ENCODE results near the gene RAD9A.
A peak's percentile ranks its signal among the peaks of the same experiment; 100 is the strongest.

The RAD9A gene

DNA sequence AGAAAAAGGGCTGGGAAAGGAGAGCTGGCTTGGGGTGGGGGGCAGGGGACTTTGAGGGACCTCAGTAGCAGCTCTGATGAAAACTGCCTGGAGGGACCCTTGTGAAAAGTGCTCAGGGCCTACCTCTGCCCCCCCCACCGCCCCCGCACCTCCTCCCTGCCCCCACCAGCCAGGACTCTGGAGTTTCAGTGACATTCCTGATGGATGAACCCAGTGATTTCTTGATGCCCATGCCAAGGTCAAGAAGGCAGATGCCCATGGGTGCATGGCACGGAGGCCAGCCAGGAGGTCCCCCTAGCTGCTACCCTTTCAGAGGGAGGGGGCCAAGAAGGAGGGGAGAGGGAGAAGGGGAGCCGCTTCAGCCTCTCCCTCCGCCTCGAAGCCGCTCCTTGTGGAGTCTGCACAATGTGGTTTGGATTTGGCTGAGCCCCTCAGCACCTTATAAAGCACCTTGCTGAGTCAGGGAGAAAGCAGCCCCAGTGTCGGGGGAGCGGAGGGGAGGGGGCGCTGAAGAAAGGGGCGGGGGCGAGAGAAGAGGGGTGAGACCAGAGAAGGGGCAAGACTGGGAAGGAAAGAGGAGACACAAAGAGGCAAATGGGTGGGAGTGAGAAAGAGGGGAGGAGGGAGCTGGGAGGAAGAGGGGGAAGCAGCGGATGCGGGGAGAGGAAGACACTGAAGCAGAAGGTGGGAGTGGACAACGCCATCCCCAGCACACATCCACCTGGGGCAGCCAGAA is 16.3 kb upstream of the RAD9A start:
- no peak for DNase-seq

DNA sequence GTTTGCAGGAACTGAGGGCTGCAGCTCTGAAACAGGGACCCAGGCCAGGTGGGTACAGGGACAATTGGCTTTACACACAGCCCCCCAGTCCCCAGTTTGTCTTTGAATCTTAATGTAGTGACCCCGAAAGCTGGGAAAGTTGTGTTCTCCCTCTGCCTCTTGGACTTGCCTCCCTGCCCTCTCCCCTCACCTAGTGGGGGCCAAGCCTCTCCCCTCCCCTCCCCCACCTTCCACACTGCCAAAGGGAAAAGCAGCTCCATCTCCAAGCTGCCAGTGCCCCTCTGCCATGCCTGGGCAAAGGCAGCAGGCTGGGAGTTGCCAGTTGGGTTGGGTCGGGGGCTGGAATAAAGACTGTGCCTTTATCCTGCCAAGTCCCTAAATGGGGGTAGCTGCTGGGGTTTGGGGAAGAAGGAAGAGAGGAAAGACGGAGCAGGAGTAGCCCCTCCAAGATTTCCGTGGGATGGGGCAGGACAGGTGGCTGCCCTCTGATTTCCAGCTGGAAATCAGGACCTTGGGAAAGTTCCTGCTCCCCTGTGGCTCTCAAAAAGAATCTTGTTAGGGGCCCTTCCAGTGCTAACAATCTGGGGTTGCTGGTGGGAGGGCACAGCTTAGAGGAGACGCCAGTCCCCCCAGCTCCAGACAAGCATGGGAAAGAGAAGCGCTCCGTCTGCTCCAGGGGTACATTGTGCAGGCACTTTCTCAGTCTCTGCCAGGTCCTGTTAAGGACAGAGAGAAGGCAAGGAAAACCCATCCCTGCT is 15.5 kb upstream of the RAD9A start:
- DNase-seq: no peak

DNA sequence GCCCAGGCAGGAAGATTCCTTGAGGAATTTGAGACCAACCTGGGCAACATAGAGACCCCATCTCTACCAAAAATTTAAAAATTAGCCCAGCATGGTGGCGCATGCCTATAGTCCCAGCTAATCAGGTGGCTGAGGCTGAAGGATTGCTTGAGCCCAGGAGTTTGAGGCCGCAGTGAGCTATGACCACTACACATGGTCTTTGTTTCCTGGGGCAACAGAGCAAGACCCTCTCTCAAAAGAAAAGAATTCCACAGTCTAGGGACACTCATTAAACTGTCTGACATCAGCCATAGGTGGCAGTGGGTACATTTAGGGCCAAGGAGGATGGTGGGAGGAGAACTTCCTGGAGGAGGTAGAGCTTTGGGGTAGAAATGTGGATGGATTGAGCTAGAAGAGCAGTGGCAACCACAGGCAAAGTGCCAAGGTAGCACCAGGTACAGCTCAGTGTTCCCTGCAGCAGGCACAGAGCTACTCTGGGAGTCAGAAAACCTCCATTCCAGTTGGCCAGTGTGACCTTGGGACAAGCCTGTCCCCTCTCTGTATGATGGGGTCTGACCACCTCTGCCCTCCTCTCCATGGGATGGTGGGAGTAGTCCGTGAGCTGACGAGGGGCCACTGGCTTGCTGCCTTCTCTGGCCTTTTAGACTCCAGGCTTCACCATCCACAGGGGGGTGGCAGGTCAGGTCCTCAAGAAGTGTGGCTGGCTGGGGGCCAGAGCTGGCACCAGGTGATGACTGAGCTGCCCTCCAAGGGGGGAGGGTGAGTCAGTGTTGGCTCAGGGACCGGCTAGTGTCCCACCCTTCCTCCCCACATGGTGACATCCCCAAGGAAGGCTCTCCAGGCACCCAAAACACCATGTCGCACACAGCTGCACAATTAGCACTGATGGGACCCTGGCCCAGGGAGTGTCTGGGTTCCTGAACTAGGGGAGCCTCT is 14.6 kb upstream of the RAD9A start:
- DNase-seq: no peak

DNA sequence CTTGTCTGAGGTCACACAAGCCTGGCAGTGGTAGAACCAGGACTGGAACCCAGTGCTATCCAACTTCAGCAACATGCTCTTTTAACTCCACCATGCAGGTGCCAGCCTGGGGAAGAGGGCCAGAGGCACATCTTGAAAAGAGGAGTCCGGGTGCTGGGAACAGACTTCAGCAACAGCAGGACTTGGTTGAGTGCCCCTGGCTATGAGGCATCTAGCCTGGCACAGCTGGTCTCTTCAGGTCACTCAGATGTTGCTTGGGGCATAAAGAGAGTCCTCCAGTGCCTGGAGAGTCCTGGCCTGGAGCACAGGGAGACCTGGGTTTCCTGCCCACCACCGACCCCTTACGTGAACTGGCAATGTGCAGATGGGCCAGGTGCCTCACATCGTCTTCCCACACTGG is 13.2 kb upstream of the RAD9A start:
- no peak for DNase-seq

DNA sequence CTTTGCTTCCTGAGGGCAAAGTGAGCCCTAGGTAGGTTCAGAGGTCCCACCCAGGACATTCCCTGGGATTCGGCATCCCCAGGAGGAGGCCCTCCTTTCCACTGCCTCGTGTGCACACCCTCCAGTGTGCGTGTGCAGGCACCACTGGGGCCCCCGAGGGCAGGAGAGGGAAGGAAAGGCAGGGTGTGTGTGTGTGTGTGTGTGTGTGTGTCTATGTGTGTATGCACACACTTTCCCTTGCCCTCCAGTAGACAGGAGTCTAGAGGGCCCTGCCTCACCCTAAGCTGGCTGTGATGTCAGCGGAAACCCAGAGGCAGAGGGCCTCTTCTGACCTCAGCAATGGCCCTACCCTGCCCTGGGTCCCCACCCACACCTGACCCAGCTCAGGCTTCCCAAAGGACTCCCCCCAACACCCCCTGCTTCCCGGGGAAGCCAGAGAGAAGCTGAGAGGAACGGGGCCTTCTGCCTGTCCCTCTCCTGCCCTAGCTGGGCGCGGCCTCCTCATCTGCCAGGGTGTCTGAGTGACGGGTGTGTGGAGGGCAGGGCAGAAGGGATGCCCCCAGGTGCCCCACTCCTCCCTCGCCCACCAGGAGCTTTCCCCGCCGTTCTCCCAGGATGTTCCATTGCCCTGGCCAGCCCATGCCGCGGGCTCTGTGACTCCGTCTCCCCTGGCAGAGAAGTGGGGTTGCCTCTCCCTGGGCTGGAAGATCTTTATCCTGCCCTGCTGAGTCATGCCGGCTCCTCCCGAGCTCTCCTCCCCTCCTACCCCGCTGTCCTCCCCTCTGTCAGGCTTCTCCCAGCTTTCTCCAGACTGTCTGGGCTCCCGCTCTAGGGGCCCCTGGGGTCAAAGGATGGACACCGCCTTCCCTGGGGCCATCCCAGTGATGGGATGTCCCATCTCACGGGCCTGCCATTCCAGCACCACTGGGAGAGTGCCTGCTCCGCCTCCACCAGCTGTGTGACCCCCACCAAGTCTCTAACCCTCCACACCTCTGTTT is 12.4 kb upstream of the RAD9A start:
- no peak for DNase-seq

DNA sequence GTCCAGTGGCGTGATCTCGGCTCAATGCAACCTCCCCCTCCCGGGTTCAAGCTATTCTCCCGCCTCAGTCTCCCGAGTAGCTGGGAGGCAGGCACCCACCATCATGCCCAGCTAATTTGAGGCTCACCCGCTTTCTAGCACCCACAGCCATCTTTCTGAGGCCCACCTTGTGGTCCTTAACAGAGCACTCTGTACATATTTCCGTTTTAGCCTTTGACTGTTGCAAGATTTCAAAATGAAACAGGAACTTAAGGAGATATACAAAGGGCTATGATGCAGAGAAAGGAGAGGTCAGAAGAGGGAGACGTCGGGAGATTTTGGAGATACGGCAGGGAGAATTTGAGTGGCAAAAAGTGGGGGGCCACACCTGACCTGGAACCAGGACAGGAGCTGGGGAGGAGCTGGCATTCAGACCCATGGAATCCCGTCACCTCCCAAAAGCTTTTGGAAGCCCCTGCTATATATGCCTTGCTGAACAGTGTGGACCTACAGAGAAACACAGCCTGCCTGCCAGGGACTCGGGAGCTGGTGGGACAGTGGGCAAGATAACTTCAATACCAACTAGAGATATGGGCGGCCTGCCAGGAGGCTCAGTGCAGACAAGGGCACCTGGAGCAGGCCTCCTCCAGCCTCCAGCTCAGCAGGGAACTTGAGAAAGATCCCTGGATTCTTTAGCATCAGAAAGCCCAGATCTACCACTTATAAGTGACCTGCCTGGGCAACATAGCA is 10.4 kb upstream of the RAD9A start:
- DNase-seq: no peak

DNA sequence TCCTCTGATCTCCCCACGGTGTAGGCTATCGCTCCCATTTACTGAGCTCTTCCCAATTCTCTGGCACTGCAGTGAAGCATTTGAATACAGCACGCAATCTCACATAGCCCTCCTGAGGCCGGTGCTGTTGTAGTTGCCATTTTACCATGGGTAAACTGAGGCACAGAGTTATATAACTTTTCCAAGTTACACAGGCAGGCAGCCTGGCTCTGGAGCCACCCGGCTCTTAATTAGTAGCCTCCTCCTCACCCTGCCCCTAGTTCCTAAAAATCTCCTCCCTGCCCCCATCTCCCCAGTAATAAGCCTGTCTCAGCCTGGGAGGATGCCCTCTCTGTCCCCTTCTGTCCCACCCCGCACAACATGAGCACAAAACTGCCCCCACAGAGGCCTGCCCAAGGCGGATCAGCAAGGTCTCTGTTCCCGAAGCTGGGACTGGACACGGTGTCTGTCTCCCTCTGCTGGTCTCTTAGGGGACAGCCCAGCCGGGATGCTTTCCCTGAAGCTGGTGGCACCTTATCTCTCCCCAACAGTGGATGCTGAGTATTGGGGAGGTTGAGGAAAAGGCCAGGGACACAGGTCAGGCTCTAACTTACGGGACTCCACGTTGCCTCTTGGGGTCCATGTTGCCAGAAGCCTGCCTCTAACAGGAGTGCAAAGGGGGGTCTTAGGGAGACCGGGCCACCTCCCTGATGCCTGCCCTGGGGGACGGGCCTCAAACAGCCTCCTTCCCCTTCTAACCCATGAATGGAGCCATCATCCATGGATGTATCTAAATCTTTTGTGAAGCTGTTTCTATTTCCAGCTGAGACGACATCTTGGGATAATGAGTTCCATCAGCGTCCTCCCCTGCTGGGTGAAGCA is 9.3 kb upstream of the RAD9A start:
- DNase-seq: peak; percentile 86 to 88

DNA sequence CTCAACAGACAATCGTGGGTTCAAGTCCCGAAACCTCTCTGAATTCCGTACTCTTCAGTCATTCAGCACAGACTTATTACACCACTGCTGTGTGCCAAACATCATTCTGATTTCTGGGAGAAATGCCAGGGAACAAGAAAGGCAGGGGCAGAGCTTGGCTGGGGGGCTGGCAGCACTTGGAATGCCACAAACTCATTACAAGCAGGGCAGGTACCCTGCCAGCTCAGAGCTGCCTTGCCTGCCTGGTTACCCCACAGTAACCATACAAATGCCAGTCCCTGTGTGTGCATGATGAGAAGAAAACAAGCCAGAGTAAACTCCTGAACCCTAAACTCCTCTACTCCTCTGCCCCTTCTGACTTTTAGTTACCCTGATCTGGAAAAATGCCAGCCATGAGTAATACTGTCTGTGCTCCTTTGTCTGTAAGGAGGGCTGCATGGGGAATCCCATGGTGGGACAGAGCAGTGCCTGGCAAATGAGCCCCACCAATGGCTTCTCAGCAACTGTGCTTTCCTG is 6.9 kb upstream of the RAD9A start:
- DNase-seq: no peak

DNA sequence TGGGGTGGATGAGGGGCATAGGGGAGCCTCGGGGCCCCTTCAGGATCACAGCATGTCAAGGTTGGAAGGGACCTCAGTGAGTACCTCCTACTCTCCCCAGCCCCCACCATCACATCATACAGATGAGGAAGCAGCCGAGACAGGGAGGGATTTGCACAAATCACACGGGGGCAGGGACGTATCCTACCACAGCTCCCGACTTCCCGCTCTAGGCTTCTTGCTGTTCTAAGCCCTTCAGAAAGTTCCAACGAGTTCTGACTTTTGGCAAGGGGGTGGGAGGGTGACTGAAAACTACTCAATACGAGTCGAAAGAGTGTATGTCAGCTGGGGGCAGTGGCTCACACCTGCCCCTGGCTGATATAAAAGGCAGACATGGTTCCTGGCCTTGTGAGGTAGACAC is 4.7 kb upstream of the RAD9A start:
- DNase-seq: no peak

DNA sequence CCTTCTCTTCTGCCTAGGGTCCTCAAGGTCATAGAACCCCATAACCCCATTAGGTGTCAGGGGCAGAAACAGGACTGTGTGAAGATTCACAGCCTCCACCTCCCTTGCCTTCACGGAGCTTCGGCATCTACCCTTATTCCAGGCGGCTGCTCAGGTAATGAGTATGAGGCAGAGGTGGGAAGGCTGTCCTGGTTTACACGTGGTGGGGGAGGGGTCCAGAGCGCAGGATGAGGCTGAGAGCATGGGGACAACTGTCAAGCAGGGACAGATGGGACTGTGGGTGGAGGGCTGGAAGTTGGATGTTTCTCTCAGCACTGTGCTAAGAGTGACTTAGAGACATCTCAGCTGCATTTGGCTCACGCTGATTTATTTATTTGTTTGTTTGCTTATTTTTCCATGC is 4.3 kb upstream of the RAD9A start:
- DNase-seq: no peak

DNA sequence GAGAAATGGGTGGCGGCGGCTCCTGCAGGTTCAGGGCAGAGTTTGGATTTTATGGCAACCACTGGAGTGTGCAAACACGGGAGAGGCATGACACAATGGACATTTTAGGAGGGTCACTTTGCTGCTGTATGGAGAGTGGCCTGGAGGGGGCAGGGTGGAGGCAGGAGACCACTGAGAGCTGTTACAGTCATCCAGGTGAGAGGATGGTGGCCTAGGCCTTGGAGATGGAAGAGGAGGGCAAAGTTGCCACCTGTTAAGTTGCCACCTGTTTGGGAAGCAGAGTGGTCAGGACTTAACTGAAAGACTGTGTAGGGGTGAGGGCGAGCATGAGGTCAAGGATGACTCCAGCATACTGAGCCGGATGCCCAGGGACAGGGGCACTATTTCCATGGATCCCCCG is 2.3 kb upstream of the RAD9A start:
- peak; percentile 51 to 66 for DNase-seq

DNA sequence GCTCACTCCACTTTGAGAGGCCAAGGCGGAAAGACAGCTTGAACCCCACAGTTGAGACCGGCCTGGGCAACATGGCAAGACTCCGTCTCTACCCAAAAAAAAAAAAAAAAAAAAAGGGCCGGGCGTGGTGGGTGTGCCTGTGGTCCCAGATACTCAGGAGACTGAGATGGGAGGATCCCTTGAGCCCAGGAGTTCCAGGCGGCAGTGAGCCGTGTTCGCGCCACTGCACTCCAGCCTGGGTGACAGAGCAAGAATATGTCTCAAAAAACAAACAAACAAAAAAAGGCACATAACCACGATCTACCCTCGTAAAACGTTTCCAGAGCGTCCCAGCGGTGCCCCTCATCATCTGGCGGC is 861 bp upstream of the RAD9A start:
- no peak for DNase-seq

DNA sequence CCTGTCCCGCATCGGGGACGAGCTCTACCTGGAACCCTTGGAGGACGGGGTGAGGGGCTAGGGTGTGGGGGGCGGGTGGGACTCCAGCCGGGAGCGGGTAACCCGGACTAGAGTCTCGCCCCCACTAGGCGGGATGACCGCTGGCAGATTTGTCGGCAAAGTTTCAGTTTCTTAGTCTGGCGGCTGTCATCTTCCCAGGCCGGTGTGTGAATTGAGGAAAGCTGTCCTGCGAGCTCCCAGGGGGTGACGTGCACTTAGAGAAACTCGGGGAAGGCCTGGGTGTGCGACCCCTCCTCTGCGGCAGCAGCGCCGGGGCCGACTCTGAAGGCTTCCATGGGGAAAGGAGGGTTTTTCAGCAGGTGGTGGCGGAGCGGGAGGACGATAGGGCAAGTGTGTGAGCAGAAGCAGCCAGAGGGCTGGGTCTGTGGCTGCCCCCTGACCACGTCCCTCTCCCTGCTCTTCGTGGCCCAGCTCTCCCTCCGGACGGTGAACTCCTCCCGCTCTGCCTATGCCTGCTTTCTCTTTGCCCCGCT is 463 bp downstream of the RAD9A start:
- no peak for DNase-seq

DNA sequence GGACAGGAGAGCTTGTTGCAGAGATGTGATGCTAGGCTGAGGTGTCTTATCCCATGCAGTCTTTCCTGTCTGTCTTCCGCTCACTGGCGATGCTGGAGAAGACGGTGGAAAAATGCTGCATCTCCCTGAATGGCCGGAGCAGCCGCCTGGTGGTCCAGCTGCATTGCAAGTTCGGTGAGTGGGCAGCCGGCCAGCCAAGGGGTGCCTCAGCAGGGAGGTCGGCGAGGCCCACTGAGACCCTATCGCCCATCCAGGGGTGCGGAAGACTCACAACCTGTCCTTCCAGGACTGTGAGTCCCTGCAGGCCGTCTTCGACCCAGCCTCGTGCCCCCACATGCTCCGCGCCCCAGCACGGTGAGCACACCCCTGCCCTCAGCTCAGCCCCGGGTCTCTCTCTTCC is 1.7 kb downstream of the RAD9A start:
- DNase-seq: no peak

DNA sequence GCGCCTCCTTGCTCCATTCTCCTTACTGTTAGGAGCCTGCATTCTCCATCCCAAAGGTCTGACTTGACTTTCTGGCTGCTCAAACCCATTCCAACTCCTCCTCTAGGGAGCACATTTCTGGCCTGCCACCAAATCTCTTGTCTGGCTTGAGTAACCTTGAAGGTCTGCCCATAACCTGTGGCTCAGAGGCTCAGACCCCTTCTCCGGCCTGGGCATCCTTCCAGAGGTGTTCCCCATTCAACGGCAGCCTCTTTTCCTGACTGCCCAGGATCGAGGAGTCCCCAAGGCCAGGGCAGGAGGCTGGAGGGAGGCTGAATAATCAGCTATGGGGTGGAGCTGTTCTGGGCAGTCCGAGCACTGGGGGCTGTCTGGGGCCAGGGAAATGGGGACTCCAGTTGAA is 2.2 kb downstream of the RAD9A start:
- no peak for DNase-seq

DNA sequence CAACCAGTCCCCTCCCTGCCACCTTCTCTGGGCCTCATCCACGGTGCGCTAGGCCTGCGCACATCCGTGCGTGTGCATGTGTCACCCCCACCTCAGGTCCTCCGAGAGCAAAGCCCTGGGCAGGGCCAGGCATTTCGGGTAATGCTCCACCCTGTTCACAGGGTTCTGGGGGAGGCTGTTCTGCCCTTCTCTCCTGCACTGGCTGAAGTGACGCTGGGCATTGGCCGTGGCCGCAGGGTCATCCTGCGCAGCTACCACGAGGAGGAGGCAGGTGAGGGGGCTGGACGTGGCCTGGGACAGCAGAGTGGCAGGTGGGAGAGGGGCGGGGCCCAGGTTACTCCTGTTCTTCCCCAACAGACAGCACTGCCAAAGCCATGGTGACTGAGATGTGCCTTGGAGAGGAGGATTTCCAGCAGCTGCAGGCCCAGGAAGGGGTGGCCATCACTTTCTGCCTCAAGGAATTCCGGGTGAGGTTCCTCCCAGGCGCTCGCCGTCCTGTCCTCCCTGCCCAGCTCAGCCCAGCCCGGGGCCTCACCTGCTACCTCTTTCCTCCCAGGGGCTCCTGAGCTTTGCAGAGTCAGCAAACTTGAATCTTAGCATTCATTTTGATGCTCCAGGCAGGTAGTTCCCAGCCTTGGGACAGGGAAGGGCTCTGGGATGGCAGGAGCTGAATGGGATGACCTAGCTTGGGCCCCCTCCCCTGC is 3.9 kb downstream of the RAD9A start:
- no peak for DNase-seq

DNA sequence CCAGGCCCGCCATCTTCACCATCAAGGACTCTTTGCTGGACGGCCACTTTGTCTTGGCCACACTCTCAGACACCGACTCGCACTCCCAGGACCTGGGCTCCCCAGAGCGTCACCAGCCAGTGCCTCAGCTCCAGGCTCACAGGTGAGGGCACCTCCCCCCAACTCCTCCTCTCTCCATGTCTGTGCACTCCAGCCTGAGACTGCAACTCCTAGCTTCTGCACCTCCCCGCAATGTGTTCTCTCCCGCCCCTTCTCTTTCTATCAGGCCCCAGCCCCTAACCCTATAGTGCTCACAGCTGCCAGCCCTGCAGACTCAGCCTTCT is 4.4 kb downstream of the RAD9A start:
- no peak for DNase-seq

DNA sequence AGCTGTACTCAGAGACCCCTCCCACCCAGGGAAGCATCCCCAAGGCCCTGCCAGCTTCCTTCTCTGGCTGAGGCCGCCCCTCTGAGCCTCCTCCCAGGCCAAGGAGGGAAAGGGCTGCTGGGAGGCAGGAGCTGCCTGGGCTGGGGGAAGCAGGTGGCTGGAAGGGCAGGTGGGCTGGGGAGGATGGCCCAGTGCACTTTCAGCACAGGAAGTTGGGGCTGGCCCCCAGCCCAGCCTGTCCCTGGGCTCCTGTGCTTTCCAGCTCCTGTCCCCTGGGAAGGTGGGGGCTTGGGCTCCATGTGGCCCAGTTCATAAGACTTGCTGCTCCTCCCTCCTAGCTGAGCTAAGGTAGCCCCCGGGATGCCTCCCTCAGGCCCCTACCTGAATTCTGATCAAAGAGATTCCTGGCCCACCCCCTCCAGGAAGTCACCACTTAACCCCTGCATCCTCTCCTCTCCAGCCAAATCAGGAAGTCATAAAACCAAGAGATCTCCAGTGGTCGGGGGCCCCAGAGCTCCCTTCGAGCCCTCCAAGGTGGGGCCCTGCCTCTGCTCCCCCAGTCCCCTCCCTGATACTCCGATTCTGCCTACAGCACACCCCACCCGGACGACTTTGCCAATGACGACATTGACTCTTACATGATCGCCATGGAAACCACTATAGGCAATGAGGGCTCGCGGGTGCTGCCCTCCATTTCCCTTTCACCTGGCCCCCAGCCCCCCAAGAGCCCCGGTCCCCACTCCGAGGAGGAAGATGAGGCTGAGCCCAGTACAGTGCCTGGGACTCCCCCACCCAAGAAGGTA is 5.0 kb downstream of the RAD9A start:
- no peak for DNase-seq

DNA sequence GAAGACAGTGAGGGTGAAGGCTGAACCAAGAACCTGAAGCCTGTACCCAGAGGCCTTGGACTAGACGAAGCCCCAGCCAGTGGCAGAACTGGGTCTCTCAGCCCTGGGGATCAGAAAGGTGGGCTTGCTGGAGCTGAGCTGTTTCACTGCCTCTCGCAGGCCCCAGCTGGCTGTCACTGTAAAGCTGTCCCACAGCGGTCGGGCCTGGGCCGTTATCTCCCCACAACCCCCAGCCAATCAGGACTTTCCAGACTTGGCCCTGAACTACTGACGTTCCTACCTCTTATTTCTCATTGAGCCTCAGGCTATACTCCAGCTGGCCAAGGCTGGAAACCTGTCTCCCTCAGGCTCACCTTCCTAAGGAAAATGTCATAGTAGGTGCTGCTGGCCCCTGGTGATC is 5.8 kb downstream of the RAD9A start:
- DNase-seq: no peak

Data from CD4-positive, alpha-beta T cell treated with Interleukin-1 beta for 1 hour (primary cell).